NCI-H1092 (cell line): Measurements from ENCODE around the gene VWA8.

ENCODE experiments used
- DNase-seq: peaks from one replicate; lab custom pipeline; 2025; lab: John Stamatoyannopoulos, UW

Gene VWA8

GRCh38 chr13:41960637-41961465, at the start of gene VWA8:
Gene VWA8, minus strand, starts transcription at chr13:41961109. Its CDS starts 94 bp downstream, at chr13:41961015.
- peak; percentile 31 for DNase-seq

- DNase-seq = no peak
Observed at GRCh38 chr13:42009057-42009456, 48.1 kb upstream of the VWA8 start.

- DNase-seq = no peak
Observed at GRCh38 chr13:42007844-42008243, 46.9 kb upstream of the VWA8 start.

GRCh38 chr13:42002066-42002465, 41.2 kb upstream of the VWA8 start:
- no peak for DNase-seq

- DNase-seq = no peak
Observed at GRCh38 chr13:42001580-42001979, 40.7 kb upstream of the VWA8 start.

- DNase-seq = no peak
Observed at GRCh38 chr13:42000846-42001245, 39.9 kb upstream of the VWA8 start.

- DNase-seq = no peak
Observed at GRCh38 chr13:41997396-41997795, 36.5 kb upstream of the VWA8 start.

GRCh38 chr13:41995946-41996345, 35.0 kb upstream of the VWA8 start:
- DNase-seq = no peak

- DNase-seq = no peak
Observed at GRCh38 chr13:41995336-41995735, 34.4 kb upstream of the VWA8 start.

- no peak for DNase-seq
Observed at GRCh38 chr13:41994696-41995095, 33.8 kb upstream of the VWA8 start.

- no peak for DNase-seq
Observed at GRCh38 chr13:41991936-41992335, 31.0 kb upstream of the VWA8 start.

GRCh38 chr13:41988244-41988643, 27.3 kb upstream of the VWA8 start:
- DNase-seq = no peak

- DNase-seq = no peak
Observed at GRCh38 chr13:41985788-41986508, 25.0 kb upstream of the VWA8 start.

GRCh38 chr13:41981951-41982715, 21.2 kb upstream of the VWA8 start:
- no peak for DNase-seq

GRCh38 chr13:41978007-41978406, 17.1 kb upstream of the VWA8 start:
- no peak for DNase-seq

GRCh38 chr13:41976476-41976875, 15.6 kb upstream of the VWA8 start:
- DNase-seq = no peak

GRCh38 chr13:41974262-41974900, 13.5 kb upstream of the VWA8 start:
- no peak for DNase-seq

GRCh38 chr13:41973247-41973741, 12.4 kb upstream of the VWA8 start:
- DNase-seq = no peak

- DNase-seq = no peak
Observed at GRCh38 chr13:41971848-41972247, 10.9 kb upstream of the VWA8 start.

- no peak for DNase-seq
Observed at GRCh38 chr13:41970918-41971317, 10.0 kb upstream of the VWA8 start.

- DNase-seq = no peak
Observed at GRCh38 chr13:41970022-41970421, 9.1 kb upstream of the VWA8 start.

- no peak for DNase-seq
Observed at GRCh38 chr13:41969072-41969471, 8.2 kb upstream of the VWA8 start.
